Stimulated activated CD4-positive, alpha-beta T cell treated with anti-CD3 and anti-CD28 coated beads, Interleukin-1b, Interleukin-23, amount 100 ng/mL, for 1 hour (primary cell): ENCODE measurements around the gene INMT.

ENCODE experiments used
- DNase-seq, 2 donors: peaks; one replicate each; pipeline ENCODE4 v3.0.0-alpha.2; 2020; ENCODE audit warnings: low read depth in 2 of 2

Gene INMT

DNA sequence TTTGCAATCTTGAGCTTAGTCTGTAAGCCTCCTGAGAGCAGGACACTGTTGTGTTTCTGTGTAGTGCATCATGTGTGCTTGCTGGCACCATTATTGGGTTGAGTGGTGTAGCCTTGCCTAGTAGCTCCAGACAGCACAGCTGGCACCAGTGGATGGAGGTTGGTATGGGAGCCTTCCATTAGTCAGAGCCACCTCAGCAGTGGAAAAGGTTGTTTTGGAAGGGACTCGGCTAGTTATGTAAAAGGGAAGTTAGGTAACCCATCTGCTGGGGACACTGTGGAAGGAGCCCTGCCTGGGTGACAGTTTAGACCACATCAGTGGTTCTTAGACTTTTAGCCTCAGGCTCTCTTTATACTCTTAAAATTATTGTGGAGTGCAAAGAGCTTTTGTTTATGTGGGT is 35.6 kb downstream of the INMT start:
- no peak for DNase-seq

DNA sequence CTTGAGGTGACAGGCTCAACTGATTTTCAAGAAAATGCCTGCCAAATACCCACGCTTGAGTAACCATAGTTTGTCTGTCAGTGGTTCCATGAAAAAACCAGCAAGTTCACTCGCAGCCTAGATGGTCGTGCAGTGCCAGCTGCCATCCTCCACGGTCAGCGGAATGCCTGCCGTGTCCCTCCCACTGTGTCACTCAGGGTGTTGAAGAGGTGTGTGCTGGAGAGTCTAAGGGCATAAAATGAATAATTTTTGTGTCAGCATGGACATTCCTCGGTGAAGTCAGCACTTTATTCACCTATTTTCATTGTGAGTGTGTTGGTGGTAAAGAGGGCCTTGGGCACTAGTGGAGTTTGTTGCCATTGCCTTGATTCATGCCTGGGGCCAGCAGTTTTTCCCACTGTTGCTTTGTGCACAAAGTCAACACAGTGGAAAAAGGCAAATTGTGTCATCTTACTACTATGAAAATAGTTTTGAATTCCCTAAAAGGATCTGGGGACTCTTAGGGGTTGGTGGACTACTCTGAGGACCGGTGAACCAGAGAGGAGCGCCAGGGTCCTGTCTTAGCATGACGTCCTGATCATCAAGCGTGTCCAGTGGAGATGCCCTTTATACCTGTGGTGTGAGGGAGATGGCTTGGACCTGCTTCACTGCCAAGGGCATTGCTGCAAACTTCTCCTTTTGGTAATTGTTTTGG is 36.9 kb downstream of the INMT start:
- no peak for DNase-seq

DNA sequence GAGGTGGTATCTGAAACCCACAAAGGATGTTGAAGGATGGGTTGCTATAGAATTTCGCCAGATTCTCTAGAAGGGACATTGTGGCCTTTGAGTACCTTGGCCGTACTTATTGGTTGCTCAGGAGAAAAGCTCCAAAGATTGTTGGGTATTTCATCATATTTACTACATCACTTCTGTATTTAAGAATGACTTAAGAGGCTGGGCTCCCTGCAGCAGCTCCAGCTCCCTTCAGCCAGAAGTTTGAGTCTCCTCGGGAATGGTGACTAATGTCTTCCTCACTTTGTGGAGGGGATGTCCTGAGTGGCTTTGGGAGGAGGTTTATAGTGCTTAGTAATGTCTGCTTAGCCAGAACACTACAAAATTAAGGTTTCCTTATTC is 37.4 kb downstream of the INMT start:
- DNase-seq: no peak

DNA sequence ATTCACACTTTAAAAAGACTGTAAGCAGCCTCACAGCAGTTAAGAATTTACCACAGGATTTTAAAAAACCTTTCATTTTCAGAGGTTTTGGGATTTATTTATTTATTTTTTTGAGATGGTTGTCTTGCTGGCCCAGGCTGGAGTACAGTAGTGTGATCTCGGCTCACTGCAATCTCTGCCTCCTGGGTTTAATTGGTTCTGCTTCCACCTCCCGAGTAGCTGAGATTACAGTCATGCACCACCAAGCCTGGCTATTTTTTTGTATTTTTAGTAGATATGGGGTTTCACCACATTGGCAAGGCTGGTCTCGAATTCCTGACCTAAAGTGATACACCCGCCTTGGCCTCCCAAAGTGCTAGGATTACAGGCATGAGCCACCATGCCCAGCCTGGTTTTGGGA is 38.4 kb downstream of the INMT start:
- DNase-seq: no peak

DNA sequence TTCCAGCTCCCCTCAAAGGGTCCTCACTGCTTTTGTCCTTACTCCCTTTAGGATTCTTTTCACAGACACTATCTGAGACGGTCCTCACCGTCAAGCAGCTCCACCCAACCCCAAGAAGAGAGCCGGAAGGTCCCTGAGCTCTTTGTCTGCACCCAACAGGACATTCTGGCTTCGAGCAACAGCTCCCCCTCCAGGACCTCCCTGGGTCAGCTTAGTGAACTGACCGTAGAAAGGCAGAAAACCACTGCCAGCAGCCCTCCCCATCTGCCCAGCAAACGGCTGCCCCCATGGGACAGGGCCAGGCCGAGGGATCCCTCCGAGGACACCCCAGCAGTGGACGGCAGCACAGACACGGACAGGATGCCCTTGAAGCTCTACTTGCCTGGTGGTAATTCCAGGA is 39.2 kb downstream of the INMT start:
- DNase-seq: no peak

DNA sequence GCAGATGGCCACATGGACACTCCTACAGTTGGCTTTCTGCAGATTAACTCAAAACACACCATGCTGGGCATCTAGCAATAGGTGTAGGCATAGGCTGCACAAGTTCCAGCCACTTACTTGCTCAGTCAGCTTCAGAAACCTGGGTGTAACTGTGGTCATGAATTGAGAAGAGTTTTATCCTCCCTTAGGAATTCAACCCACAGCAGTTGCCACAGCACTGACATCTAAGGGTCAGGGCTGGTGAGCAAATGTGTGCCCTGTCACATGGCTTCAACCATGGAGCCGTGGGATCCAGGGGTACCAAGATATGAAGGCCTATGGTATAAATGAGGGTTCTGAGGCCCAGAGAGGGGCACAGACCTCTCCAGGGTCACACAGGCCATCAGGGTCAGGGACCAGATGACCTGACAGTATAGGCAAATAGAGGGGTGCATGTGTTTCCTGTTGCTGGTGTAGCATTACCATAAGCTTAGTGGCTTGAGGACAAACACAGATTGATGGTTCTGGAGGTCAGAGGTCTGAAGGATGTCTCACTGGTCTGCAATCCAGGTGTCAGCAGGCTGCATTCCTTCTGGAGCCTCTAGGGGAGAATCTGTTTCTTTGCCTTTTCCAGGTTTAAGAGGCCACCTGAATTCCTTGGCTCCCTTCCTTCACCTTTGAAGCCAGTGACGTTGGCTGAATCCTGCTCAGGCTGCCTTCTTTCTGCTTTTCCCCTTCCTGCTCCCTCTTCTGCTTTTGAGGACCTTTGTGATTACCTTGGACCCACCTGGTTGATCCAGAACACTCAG is 43.4 kb downstream of the INMT start:
- DNase-seq: no peak

DNA sequence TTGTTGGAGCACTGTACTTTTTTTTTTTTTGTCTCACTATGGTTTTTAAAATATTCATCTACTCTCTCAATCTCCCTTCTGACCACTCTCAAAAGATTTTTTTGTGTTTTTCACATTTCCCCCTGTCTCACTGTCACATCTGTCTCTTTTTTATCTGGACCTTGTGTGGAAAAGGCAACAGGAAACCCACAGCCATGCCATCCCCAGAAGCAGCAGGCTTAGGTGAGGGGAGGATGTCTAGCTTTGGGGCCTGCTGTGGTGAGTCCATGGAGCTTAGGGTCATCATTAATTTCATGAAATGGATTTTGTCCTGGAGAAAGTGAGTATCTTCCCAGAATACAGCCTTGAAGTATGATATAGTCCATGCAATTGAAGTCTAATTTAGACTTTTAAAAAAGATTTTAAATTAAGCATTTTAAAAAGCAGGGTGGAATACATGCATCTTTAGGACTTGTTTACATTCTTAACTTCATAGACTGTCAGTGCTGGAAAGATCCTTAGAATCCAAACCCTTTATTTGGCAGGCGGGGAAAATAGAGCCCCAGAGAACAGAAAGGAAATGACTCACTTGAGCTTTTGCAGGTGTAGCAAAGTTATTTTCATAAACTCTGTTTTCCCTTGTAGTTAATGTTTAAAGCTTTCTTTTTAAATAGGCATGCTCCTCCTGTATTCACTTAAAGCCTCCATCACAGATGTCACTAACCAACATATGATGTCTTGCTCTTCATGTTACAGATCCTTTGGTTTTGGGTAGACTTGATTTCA is 44.4 kb downstream of the INMT start:
- no peak for DNase-seq

DNA sequence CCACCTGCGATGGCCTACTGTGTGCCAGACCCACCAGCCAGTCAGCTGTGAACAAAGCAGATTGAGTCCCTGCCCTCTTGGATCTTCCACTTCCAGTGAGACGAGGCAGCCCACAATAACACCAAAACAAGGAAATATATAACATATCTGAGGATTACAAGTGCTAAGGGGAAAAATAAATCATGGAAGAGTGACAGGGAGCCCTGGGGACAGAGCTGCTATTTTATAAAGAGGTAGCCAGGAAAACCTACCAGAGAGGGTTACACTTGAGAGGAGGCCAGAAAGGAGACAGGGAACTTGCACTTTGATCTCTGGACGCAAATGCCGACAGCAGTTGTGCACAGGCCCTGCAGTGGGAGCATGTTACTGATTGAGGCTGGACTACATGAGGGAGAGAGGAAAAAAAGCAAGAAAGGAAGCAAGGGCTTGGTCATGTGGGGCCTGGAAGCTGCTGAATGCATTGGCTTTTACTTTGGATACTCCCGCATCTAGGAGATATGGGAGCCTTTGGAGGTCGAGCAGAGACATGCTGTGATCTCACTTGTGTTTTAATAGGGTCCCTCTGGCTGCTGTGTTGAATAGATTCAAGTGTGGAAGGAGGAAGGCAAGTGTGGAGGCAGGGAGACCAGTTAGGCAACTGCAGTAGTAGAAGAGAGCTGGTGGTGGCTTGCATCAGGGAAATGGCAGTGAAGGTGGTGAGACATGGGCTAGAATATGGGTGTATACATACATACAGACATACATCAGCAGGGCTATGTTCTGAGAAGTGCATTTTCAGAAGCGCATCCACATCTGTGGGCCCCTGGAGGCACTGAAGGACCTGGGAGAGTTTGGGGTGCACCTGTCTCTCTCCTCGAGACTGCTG is 45.5 kb downstream of the INMT start:
- DNase-seq: no peak

DNA sequence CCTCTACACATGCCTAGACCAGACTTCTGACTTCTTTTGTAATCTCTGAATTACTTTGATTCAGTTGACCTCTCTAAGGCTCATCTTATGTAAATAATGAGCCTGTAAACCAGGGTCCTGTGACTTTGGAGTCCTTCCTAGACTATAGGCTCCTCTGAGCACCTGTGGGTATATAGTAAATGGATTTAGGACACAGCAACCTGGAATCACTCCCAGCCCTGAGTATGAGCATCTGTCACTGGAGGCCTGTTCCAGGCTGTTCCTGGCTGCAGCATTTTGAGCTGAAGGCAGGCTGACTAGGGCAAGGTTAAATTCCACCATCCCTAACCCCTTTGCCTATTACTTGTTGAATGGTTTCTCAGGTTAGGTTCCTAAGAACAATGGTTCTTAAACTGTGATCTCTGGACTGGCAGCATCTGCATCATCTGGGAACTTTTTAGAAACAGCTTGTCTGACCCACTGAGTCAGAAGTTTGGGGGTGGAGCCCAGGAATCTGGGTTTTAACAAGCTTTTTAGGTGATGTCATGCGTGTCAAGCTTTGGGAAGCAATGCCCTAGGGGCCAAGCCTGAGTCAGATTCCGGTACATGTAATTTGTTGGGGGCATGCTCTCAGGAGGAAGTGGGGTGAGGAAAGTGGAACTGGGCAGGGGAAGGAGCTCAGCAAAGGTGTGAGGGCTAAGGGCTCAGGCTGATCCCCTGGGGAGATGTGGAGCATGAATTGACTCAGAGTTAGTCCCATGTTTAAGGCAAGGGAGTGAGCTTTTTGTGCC is 47.5 kb downstream of the INMT start:
- no peak for DNase-seq

DNA sequence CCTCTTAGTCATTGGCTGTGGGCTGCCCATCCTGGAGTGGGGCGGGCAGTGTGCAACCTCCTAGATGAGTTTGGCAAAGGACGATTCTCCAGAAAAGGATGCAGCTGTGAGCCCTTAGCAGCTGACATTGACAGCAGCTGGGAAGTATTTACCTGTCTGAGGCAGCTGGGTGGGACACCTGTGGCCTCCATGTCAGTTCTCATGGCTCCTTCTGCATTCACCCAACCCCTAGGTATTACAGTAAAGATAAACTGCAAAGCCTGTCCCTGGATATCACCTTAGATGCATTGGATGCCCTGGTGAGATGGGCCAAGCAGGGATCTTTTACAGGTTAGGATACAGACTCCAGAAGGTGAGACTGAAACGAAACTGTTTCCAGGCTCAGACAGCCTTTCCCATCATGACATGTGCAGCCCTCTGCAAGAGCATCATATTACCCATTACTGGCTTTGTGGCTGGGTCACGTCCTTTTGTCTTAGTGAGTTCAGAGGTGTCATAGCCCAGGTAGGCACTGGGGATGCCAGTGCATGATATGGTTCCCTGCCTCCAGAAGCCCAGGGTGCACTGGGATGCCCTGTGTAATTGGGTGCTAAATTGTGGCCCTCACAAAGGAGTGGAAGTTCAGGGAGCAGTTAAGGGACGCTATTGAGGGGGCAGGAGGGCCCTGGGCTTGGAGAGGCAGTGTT is 48.2 kb downstream of the INMT start:
- DNase-seq: no peak

DNA sequence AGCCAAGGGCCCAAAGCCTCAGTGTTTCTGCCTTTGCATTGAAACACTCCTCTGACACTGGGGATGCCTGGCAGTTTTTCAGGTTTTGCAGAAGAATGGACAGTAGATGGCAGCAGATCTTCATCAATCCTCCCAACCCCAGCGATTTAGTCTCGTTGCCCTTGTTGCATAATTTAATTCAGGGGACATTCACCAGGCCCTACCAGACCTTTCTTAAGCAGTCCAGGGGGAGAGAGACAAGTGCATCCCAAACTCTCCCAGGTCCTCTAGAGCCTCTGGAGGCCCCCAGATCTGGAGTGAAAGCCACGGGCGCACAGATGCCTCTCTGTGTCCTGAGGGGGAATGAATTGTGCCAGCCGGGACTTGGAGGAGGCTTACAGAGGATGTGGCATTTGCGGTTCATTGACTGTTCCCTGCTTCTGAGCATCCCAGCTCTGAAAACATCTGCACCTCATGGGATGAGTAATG is 48.9 kb downstream of the INMT start:
- DNase-seq: no peak

DNA sequence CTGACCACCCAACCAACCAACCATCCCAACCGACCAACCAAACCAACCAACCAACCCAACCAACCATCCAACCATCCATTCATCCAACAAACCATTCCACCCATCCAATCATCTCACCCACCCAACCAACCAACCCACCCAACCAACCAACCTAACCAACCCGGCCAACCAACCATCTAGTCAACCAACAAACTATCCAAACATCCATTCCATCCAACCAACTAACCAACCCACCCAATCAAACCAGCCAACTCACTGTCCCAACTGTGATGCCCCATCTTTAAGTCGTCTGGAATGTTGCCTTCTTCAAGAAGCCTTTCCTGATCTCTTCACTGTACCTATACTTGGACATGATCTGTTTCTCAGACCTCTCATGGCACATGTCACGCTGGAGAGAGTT is 50.9 kb downstream of the INMT start:
- no peak for DNase-seq

DNA sequence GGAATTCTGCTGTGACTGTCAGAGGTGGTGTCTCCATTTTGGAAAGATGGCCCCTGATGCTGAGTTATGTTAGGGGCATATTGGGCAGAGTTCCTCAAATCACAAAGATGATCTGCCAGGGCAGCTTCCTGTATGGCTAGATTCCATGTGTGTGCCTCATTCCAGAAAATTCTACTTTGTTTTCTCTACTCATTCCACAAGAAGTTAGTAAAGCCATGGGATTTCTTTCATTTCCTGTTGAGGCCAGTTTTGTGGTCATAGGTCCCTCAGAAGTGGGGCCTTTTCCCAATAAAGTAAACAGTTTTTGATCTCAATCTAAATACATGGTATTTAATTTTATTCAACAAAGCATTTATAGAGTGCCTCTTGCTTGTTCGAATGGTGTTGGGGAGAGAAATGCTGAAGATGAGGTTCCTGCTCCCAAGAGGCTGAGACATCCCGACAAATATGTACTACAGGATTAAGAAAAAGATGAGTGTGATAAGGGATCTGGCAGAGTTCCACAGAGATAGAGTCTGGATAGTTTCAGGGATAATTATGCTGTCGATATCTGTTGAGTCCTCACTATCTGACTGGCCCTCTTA is 52.2 kb downstream of the INMT start:
- DNase-seq: no peak

DNA sequence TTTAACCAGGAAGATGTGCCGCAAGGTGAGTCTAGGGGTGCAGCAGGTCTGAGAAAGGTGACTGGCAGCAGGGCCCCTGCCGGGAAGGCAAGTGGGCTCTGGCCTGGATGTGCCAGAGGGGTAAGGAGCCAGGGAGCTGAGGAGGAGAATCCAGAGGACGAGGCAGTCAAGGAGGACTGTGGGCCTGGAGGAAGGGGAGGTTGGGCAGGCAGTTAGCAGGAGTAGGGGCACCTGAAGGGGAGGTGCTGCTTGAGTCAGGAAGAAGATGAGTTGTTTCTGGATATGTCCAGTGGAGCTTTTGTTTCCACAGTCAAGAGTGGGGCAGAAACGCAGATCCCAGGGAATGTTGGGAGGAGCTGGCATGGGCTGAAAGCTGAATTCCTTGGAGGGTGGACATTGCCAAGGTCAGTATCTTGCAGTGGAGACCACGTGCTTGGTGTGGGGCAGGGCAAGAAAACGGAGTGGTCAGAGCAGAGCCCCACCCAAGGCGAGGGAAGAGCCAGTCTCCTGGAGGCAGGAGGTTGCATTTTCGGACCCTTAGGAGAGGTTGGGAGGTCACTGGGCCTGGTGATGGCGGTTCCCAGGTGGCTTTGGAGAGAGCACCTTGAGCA is 53.3 kb downstream of the INMT start:
- DNase-seq: no peak

DNA sequence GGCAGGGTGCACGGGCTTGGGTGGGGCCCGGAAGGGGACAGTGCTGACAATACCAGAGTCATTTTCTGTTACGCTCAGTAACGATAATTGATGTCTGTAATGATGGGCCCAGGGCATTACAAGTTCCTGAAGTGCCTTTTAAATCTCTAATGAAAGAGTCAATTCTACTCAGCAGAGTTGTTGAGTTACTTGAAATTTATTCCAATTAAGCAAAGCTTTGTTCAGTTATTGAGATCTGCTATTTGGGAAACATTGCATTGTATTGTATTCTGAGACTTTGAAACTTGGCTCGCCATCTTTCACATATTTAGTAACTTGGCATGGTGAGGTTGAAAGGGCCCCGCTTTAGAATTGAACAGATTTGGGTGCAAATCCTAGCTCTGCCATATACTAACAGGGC is 54.0 kb downstream of the INMT start:
- no peak for DNase-seq
